K562 (cell line): ENCODE results near the gene ZMIZ1. TPM values are rescaled to one million over a fixed set of nuclear protein-coding genes. Genes with fewer than 3 reads are reported as not detected.

Source experiments
- CCNT2 ChIP-seq: IDR thresholded peaks from 2 replicates; pipeline ENCODE4 v1.6.1; 2011; ENCODE audit warnings: borderline replicate concordance, low read depth, mild to moderate bottlenecking, moderate library complexity, mixed read lengths, low read length; ENCODE audit not compliant: insufficient read length; ENCODE audit errors: extremely low read depth
- CHD1 ChIP-seq: fragments of 200-600 bp; sonication (generic); IDR thresholded peaks from one replicate; pipeline ENCODE4 v1.6.1; 2012; ENCODE audit warnings: mild to moderate bottlenecking, moderate library complexity, low read length, inconsistent platforms
- ELF1 ChIP-seq: fragments of 200-800 bp; sonication (Bioruptor generic); IDR thresholded peaks from 2 replicates; pipeline ENCODE4 v1.6.1; 2016; ENCODE audit warnings: missing genetic modification characterization, missing compliant biosample characterization
- ETV5 ChIP-seq: sonication (generic); formaldehyde crosslinking; IDR thresholded peaks from 2 replicates; pipeline ENCODE4 v1.4.0; 2020; ENCODE audit warnings: low read depth, mild to moderate bottlenecking, missing genetic modification reagents
- FOXA1 ChIP-seq: fragments of 450-650 bp; IDR thresholded peaks from 2 replicates; pipeline ENCODE4 v1.6.1; 2016; ENCODE audit warnings: mild to moderate bottlenecking, borderline replicate concordance
- GABPB1 ChIP-seq: sonication (generic); formaldehyde crosslinking; IDR thresholded peaks from 2 replicates; pipeline ENCODE4 v1.8.0; 2022; ENCODE audit warnings: mild to moderate bottlenecking, missing genetic modification reagents
- GATA2 ChIP-seq: sonication (generic); formaldehyde crosslinking; IDR thresholded peaks from 2 replicates; pipeline ENCODE4 v1.4.0; 2020; ENCODE audit warnings: mild to moderate bottlenecking, missing genetic modification reagents
- HNRNPUL1 ChIP-seq: fragments of 200-400 bp; formaldehyde crosslinking; IDR thresholded peaks from 2 replicates; pipeline ENCODE4 v1.6.1; 2017; ENCODE audit warnings: low read length
- ILK ChIP-seq: fragments of 450-650 bp; IDR thresholded peaks from 2 replicates; pipeline ENCODE4 v1.6.1; 2016; ENCODE audit warnings: missing genetic modification characterization, low read depth, mild to moderate bottlenecking, missing compliant biosample characterization, moderate library complexity, borderline replicate concordance
- NCOA2 ChIP-seq, 2 experiments: fragments of 450-650 bp; IDR thresholded peaks; 2 replicates each; pipeline ENCODE4 v1.6.1; 2018; ENCODE audit warnings: mild to moderate bottlenecking in 2 of 2, moderate library complexity in 1 of 2; ENCODE audit not compliant: partially characterized antibody in 2 of 2
- PCBP1 ChIP-seq: fragments of 200-400 bp; formaldehyde crosslinking; IDR thresholded peaks from 2 replicates; pipeline ENCODE4 v1.6.1; 2018; ENCODE audit warnings: mild to moderate bottlenecking, low read depth, low read length; ENCODE audit not compliant: poor library complexity, severe bottlenecking
- PPARD ChIP-seq: fragments of 250-450 bp; sonication (Bioruptor Pico); IDR thresholded peaks from 2 replicates; pipeline ENCODE4 v1.8.0; 2022; ENCODE audit warnings: inconsistent platforms, mild to moderate bottlenecking, moderate library complexity
- RAD21 ChIP-seq, 2 experiments: fragments of 250-450 bp in 1 of 2; fragments of 450-650 bp in 1 of 2; sonication (Bioruptor Pico) in 1 of 2; formaldehyde crosslinking in 1 of 2; IDR thresholded peaks in 1 of 2; conservative IDR thresholded peaks in 1 of 2; 2 replicates each; pipeline versions ENCODE4 v1.4.0 to v1.8.0; 2020 to 2022; ENCODE audit warnings: mild to moderate bottlenecking in 2 of 2, moderate library complexity in 1 of 2
- SMC3 ChIP-seq: conservative IDR thresholded peaks from 2 replicates; pipeline ENCODE4 v1.6.1; 2011; ENCODE audit warnings: low read depth, low read length, improper control_type of control experiment; ENCODE audit not compliant: insufficient read depth
- STAG1 ChIP-seq: sonication (generic); formaldehyde crosslinking; IDR thresholded peaks from 2 replicates; pipeline ENCODE4 v1.5.0; 2020; ENCODE audit warnings: missing genetic modification reagents, borderline replicate concordance
- U2AF1 ChIP-seq: fragments of 200-400 bp; formaldehyde crosslinking; optimal IDR thresholded peaks from 2 replicates; pipeline ENCODE3; 2017; ENCODE audit warnings: mild to moderate bottlenecking, low read depth, low read length, moderate library complexity
- ZBTB1 ChIP-seq: sonication (generic); formaldehyde crosslinking; IDR thresholded peaks from 2 replicates; pipeline ENCODE4 v1.8.1; 2023; ENCODE audit warnings: missing genetic modification reagents, low read depth, mild to moderate bottlenecking, borderline replicate concordance
- ZFP36 ChIP-seq: fragments of 150-350 bp; IDR thresholded peaks from 2 replicates; pipeline ENCODE4 v1.6.1; 2018; ENCODE audit warnings: low read length, low read depth; ENCODE audit not compliant: partially characterized antibody
- ZNF3 ChIP-seq: fragments of 250-450 bp; sonication (Bioruptor Pico); IDR thresholded peaks from 2 replicates; pipeline ENCODE4 v1.5.0; 2021; ENCODE audit warnings: mild to moderate bottlenecking, moderate library complexity
- ZNF408 ChIP-seq: fragments of 250-450 bp; sonication (Bioruptor Pico); IDR thresholded peaks from 2 replicates; pipeline ENCODE4 v1.4.0; 2020; ENCODE audit warnings: low read depth, mild to moderate bottlenecking, moderate library complexity
- ZNF780A ChIP-seq: fragments of 250-450 bp; sonication (Bioruptor Pico); IDR thresholded peaks from 2 replicates; pipeline ENCODE4 v1.5.0; 2021; ENCODE audit warnings: mild to moderate bottlenecking
- polyA plus RNA-seq, 8 experiments: library from polyadenylated mRNA; depleted of rRNA in 4 of 8; stranded (reverse) in 5 of 8; unstranded in 3 of 8; fragments of >200 nt; fragmentation: Nextera tagmentation in 2 of 8; fragmentation: Illumina TruSeq in 1 of 8; extraction: Ambion mirVana in 2 of 8; extraction: Trizol in 1 of 8; gene quantifications; 2 replicates each; pipeline versions ENCODE4 v1.2.1 to v1.2.3, GENCODE V29; 2011 to 2014; ENCODE audit warnings: inconsistent platforms in 1 of 8, missing spikeins in 1 of 8
- total RNA-seq, 7 experiments: library from RNA; depleted of rRNA in 6 of 7; stranded (reverse); fragments of >200 nt in 6 of 7; fragmentation: Illumina TruSeq in 2 of 7; extraction: Trizol in 2 of 7; gene quantifications; 2 replicates each; pipeline versions ENCODE4 v1.2.1 to v1.2.3, GENCODE V29; 2011 to 2021; ENCODE audit warnings: low replicate concordance in 1 of 7
- TF ChIP-seq, protein P1 (sequence below): fragments of 250-450 bp; sonication (Bioruptor Pico); IDR thresholded peaks from 2 replicates; pipeline ENCODE4 v1.4.0; 2020; ENCODE audit warnings: borderline replicate concordance
- TF ChIP-seq, protein P2 (sequence below): fragments of 250-450 bp; sonication (Bioruptor Pico); IDR thresholded peaks from 2 replicates; pipeline ENCODE4 v1.5.0; 2020; ENCODE audit warnings: mild to moderate bottlenecking, borderline replicate concordance

The ZMIZ1 gene
- total and polyA plus RNA-seq, 9 of the 15 experiments (the other 6 are each of a cell fraction or from before 2014, with no cell fraction given) = 1.0 to 37.3 (median 4.3) TPM

DNA sequence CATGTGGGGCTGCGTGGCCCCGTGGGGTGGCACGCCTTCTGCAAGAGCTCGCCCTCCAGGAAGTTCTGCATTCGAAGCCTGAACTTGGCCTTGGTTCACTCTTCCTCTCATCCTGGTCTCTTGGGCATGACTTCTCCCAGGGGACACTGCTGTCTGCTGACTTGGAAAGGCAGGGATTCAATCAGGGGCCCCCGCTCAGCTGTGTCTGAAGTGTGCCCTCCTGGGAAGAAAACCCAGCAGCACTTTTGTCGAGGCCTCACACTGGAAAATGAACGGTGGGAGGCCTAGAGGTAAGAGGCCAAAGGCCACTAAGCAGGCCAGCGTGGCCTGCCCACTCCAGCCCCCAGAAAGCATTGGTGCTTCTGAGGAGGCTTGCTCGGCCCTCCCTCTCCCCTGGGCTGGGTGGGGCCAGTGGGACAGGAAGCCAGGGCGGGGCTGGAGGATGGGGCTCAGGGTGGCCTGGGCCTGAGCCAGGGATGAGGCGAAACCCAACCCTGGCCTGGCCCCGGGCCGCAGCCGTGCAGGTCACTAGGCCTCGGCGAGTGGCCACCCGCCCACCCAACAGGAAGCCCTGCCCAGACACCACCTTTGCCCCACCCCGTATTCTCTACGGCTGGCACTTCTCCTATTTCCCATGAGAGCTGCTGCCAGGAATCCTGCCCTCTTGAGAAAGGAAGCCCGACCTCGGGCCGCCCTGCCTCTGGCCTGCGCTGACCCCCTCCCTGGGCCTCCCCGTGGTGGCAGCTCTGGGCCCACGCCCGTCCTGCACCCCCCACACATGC lies 81.1 kb downstream of the ZMIZ1 start (continued):
- TF ChIP-seq ETV5 (CRISPR knock-in tag) = peak; percentile 74; the same call in 1 of the 2 replicates
- TF ChIP-seq STAG1 (CRISPR knock-in tag) = no peak
- no peak for TF ChIP-seq ZFP36
- no peak for TF ChIP-seq U2AF1
- no peak for TF ChIP-seq CHD1
- TF ChIP-seq GATA2 = 0 out of 2 replicates have a peak, but pooled peaks have one; percentile 8
- no peak for TF ChIP-seq NCOA2 (IDR thresholded peaks at IDR 0.05; ENCODE audit: partially characterized antibody in 2 of 2)
- TF ChIP-seq ZBTB1 (CRISPR knock-in tag) = no peak
- no peak for TF ChIP-seq ZNF3 (CRISPR knock-in tag)
- no peak; a peak in 1 of 4 replicates for TF ChIP-seq RAD21 (CRISPR knock-in tag; conservative IDR thresholded peaks at IDR 0.05 in 1 of 2, IDR thresholded peaks at IDR 0.05 in 1 of 2)
- TF ChIP-seq SMC3 = no peak
- TF ChIP-seq PPARD (CRISPR knock-in tag) = no peak
- no peak for TF ChIP-seq HNRNPUL1
- no peak for TF ChIP-seq PCBP1
- TF ChIP-seq ELF1 = peak; percentile 22
- peak; percentile 76 for TF ChIP-seq CCNT2
- TF ChIP-seq ILK (tag) = no peak
- TF ChIP-seq FOXA1 = no peak
- TF ChIP-seq, protein P1, sequence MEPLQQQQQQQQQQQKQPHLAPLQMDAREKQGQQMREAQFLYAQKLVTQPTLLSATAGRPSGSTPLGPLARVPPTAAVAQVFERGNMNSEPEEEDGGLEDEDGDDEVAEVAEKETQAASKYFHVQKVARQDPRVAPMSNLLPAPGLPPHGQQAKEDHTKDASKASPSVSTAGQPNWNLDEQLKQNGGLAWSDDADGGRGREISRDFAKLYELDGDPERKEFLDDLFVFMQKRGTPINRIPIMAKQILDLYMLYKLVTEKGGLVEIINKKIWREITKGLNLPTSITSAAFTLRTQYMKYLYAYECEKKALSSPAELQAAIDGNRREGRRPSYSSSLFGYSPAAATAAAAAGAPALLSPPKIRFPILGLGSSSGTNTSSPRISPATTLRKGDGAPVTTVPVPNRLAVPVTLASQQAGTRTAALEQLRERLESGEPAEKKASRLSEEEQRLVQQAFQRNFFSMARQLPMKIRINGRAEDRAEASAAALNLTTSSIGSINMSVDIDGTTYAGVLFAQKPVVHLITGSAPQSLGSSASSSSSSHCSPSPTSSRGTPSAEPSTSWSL = 0 out of 2 replicates have a peak, but pooled peaks have one; percentile 13
- TF ChIP-seq, protein P2, sequence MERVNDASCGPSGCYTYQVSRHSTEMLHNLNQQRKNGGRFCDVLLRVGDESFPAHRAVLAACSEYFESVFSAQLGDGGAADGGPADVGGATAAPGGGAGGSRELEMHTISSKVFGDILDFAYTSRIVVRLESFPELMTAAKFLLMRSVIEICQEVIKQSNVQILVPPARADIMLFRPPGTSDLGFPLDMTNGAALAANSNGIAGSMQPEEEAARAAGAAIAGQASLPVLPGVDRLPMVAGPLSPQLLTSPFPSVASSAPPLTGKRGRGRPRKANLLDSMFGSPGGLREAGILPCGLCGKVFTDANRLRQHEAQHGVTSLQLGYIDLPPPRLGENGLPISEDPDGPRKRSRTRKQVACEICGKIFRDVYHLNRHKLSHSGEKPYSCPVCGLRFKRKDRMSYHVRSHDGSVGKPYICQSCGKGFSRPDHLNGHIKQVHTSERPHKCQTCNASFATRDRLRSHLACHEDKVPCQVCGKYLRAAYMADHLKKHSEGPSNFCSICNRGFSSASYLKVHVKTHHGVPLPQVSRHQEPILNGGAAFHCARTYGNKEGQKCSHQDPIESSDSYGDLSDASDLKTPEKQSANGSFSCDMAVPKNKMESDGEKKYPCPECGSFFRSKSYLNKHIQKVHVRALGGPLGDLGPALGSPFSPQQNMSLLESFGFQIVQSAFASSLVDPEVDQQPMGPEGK (CRISPR knock-in tag) = no peak
- TF ChIP-seq ZNF408 (CRISPR knock-in tag) = no peak
- no peak for TF ChIP-seq GABPB1 (CRISPR knock-in tag)
- no peak for TF ChIP-seq ZNF780A (CRISPR knock-in tag)
